ENCODE measurements around the gene DNAJC21. TPM values are rescaled to one million over a fixed set of nuclear protein-coding genes. Genes with fewer than 3 reads are reported as not detected.

DNAJC21 gene
- polyA plus RNA-seq, 1 donor (not counting 4 experiments of a cell fraction or from before 2014, with no cell fraction given): 29.6 TPM

- no peak for FAIRE-seq
- no peaks in the 10 kb centered on the region for H3K9me3 ChIP-seq (ENCODE audit: control insufficient read depth, low read depth, low read length)
- TF ChIP-seq EZH2 (IDR thresholded peaks at IDR 0.05; ENCODE audit: low read length) (no peak), CTCF (optimal IDR thresholded peaks at IDR 0.05 in 1 of 3, IDR thresholded peaks at IDR 0.05 in 1 of 3, conservative IDR thresholded peaks at IDR 0.05 in 1 of 3; ENCODE audit: extremely low read depth in 1 of 3, insufficient read depth in 2 of 3, low read length in 3 of 3) (peak in 1 of 3 experiments; percentile 6)
- dilution Hi-C loops (cut with MboI; ENCODE audit: extremely low pct_ligation_motif_present, low sequenced_read_pairs): no loop called here
- H3K9me1 ChIP-seq (ENCODE audit: control insufficient read depth, extremely low read depth, insufficient read depth, low read length): no peaks in the 10 kb centered on the region
- H4K20me1 ChIP-seq (ENCODE audit: control insufficient read depth, extremely low read depth, insufficient read depth, low read length): no peaks in the 10 kb centered on the region
- peaks cover 60% of the 10 kb centered on the region for H3K79me2 ChIP-seq (ENCODE audit: control insufficient read depth, insufficient read depth, low read length)
- peak within 1 kb of the TSS; percentile 97 for H2AFZ ChIP-seq (ENCODE audit: control insufficient read depth, low read length)
- H3K4me2 ChIP-seq (ENCODE audit: control insufficient read depth, extremely low read depth, insufficient read depth, low read depth, low read length): peak within 1 kb of the TSS; percentile 86
- H3K36me3 ChIP-seq (ENCODE audit: control insufficient read depth in 2 of 2, extremely low read depth in 1 of 2, insufficient read depth in 2 of 2, low read length in 2 of 2): peaks cover 5 to 7% of the 10 kb centered on the region in 2 experiments
- H3K27ac ChIP-seq (ENCODE audit: control insufficient read depth, insufficient read depth, low read length): peak within 1 kb of the TSS; percentile 82
- no peaks in the 10 kb centered on the region for H3K27me3 ChIP-seq (ENCODE audit: control insufficient read depth, extremely low read depth, insufficient read depth, low read length)
- peak within 1 kb of the TSS; percentile 85 to 99 (median 86) for H3K4me3 ChIP-seq (ENCODE audit: control insufficient read depth in 2 of 3, extremely low read depth in 1 of 3, insufficient read depth in 2 of 3, low read depth in 1 of 3, low read length in 3 of 3)
- DNase-seq (ENCODE audit: low read depth, low spot score): no peak
- peaks cover 11% of the 10 kb centered on the region for H3K4me1 ChIP-seq (ENCODE audit: control insufficient read depth, extremely low read depth, insufficient read depth, low read length)
- peak within 1 kb of the TSS; percentile 91 for H3K9ac ChIP-seq (ENCODE audit: control insufficient read depth, extremely low read depth, insufficient read depth, low read length)
Measured at GRCh38 chr5:34915139-34915855, 14.1 kb upstream of the DNAJC21 start, which contains the start of the genes BRIX1 and RAD1. Gene BRIX1 (plus strand): TSS chr5:34915711. CDS start chr5:34915739, 28 bp downstream. Gene RAD1 (minus strand): TSS chr5:34915504. CDS start chr5:34914892, 612 bp downstream.

GRCh38 chr5:34915856-34916192, 13.5 kb upstream of the DNAJC21 start:
- Histone ChIP-seq H3K9ac (ENCODE audit: control insufficient read depth, extremely low read depth, insufficient read depth, low read length) (peak overlapping the region; percentile 91), H3K79me2 (ENCODE audit: control insufficient read depth, insufficient read depth, low read length) (peaks cover 62% of the 10 kb centered on the region), H3K4me2 (ENCODE audit: control insufficient read depth, extremely low read depth, insufficient read depth, low read depth, low read length) (peak overlapping the region; percentile 67), H3K27ac (ENCODE audit: control insufficient read depth, insufficient read depth, low read length) (peak overlapping the region; percentile 82), H3K9me1 (ENCODE audit: control insufficient read depth, extremely low read depth, insufficient read depth, low read length) (no peaks in the 10 kb centered on the region), H3K36me3 (ENCODE audit: control insufficient read depth in 2 of 2, extremely low read depth in 1 of 2, insufficient read depth in 2 of 2, low read length in 2 of 2) (peaks cover 4 to 6% of the 10 kb centered on the region in 2 experiments), H2AFZ (ENCODE audit: control insufficient read depth, low read length) (peak overlapping the region; percentile 97), H3K9me3 (ENCODE audit: control insufficient read depth, low read depth, low read length) (no peaks in the 10 kb centered on the region), H3K4me3 (ENCODE audit: control insufficient read depth in 2 of 3, extremely low read depth in 1 of 3, insufficient read depth in 2 of 3, low read depth in 1 of 3, low read length in 3 of 3) (peak overlapping the region; percentile 85 to 99 (median 86)), H3K4me1 (ENCODE audit: control insufficient read depth, extremely low read depth, insufficient read depth, low read length) (peaks cover 11% of the 10 kb centered on the region), H4K20me1 (ENCODE audit: control insufficient read depth, extremely low read depth, insufficient read depth, low read length) (no peaks in the 10 kb centered on the region), H3K27me3 (ENCODE audit: control insufficient read depth, extremely low read depth, insufficient read depth, low read length) (no peaks in the 10 kb centered on the region)
- TF ChIP-seq CTCF (optimal IDR thresholded peaks at IDR 0.05 in 1 of 3, IDR thresholded peaks at IDR 0.05 in 1 of 3, conservative IDR thresholded peaks at IDR 0.05 in 1 of 3; ENCODE audit: extremely low read depth in 1 of 3, insufficient read depth in 2 of 3, low read length in 3 of 3) (no peak), EZH2 (IDR thresholded peaks at IDR 0.05; ENCODE audit: low read length) (no peak)
- FAIRE-seq (no peak), DNase-seq (ENCODE audit: low read depth, low spot score) (no peak)
- dilution Hi-C loops (cut with MboI; ENCODE audit: extremely low pct_ligation_motif_present, low sequenced_read_pairs): no loop called here

Data from keratinocyte (primary cell).